MCF 10A (cell line): ENCODE results near the gene NPHP4. TPM values are rescaled to one million over a fixed set of nuclear protein-coding genes. Genes with fewer than 3 reads are reported as not detected.

Experiments used
- BruUV-seq: library from RNA; stranded (reverse); fragments of 400-500 nt; replicated peaks from 2 replicates; lab custom pipeline; 2021; lab: Mats Ljungman, UMichigan
- CTCF ChIA-PET: fragments of 300-600 bp; sonication (Branson Sonifier 250); formaldehyde crosslinking; extraction: SDS; loops from one replicate; lab custom pipeline; 2021; ENCODE audit warnings: antibody characterized with exemption, inconsistent platforms; lab: Yijun Ruan, JAX
- POLR2A ChIA-PET: fragments of 300-600, 350-650 bp; sonication (Branson Sonifier 250); formaldehyde crosslinking; extraction: SDS; loops from one replicate; lab custom pipeline; 2020; ENCODE audit warnings: antibody characterized with exemption, inconsistent platforms; lab: Yijun Ruan, JAX
- DNase-seq: peaks from one replicate; pipeline ENCODE4 v3.0.0-alpha.2; 2018; ENCODE audit not compliant: unreplicated experiment
- H3K27ac Mint-ChIP-seq: one replicate; pipeline ENCODE4 v1.8.0; 2022; ENCODE audit warnings: mild to moderate bottlenecking, low read depth, mixed read lengths; ENCODE audit not compliant: unreplicated experiment
- H3K27me3 Mint-ChIP-seq: one replicate; pipeline ENCODE4 v1.8.0; 2022; ENCODE audit warnings: mixed read lengths; ENCODE audit not compliant: insufficient read depth, unreplicated experiment
- H3K36me3 Mint-ChIP-seq: one replicate; pipeline ENCODE4 v1.8.0; 2022; ENCODE audit warnings: mild to moderate bottlenecking, moderate library complexity, mixed read lengths; ENCODE audit not compliant: insufficient read depth, unreplicated experiment
- H3K4me1 Mint-ChIP-seq: one replicate; pipeline ENCODE4 v1.8.0; 2022; ENCODE audit warnings: mixed read lengths; ENCODE audit not compliant: insufficient read depth, unreplicated experiment
- H3K4me3 Mint-ChIP-seq: one replicate; pipeline ENCODE4 v1.8.0; 2022; ENCODE audit warnings: mild to moderate bottlenecking, moderate library complexity, mixed read lengths; ENCODE audit not compliant: unreplicated experiment
- H3K9me3 Mint-ChIP-seq: one replicate; pipeline ENCODE4 v1.8.0; 2022; ENCODE audit warnings: mixed read lengths; ENCODE audit not compliant: unreplicated experiment
- CTCF ChIP-seq: fragments of 200-600 bp; IDR thresholded peaks from one replicate; pipeline ENCODE4 v1.8.0; 2022; ENCODE audit warnings: antibody characterized with exemption, mild to moderate bottlenecking; ENCODE audit not compliant: unreplicated experiment
- intact Hi-C: fragments of 100-400 bp; cut with micrococcal nuclease; formaldehyde crosslinking; loops from 2 replicates; pipeline ENCODE4 v1.14.1; 2022
- total RNA-seq: library from RNA; stranded (reverse); gene quantifications from 2 replicates; pipeline ENCODE4 v1.2.3, GENCODE V29; 2022

The NPHP4 gene
- total RNA-seq, 1 experiment from 2014 or later = 14.4 TPM

DNA sequence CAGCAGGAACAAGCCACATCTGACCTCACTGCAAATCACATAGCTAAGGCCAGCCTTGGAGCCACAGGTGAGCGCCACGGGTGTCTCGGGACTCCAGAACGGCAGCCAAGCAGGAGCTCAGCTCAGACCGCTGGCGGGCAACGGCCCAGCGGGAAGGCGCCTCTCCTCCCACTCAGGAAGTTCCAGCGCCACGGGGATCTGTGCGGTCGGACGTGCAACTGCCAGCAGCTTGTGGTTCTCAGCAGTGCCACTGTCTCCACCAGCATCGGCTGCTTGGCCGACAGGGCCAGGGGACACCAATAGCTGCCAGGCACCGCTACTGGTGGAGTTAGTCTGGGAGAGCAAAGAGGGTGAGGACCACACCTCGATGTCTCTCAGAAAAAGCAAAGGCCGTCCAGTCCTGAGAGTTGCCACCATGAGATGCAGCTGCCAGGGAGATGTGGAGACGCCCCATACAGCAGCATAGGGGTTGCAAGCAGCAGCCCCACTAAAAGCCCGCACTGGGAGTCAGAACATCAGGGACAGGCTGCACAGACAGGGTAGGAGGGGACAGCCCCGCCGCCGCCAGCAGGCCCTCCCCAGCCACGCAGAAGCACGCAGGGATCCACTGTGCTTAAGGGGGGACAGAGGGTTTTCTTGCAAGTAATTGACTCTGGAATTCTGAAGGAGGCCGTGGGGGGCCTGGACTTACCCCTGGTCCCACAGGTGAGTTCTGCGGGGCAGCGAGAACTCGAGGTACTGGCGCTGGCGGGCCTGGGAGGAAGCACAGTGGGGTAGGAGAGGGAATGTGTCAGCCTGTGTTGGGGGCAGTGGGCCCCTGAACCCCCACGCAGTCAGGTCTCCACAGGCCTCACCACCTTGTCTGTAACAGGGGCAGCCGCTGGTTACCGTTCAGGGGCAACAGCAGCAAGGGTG, 83.5 kb downstream of the NPHP4 start:
- no peak for DNase-seq
- intact Hi-C loops = no loop called here
- ChIA-PET POLR2A (no interaction called here), CTCF (interaction anchor here (0.5 to 0.6 kb wide), 2 partner anchors 1128 to 1777 kb away, joined by 3 read pairs; no protein-coding TSS in a partner anchor)
- Mint-ChIP-seq H3K4me1 (no peaks in the 10 kb centered on the region), H3K27me3 (no peaks in the 10 kb centered on the region), H3K9me3 (no peaks in the 10 kb centered on the region), H3K27ac (no peak overlapping the region), H3K4me3 (no peak overlapping the region), H3K36me3 (peaks cover 6% of the 10 kb centered on the region)
- no peak for TF ChIP-seq CTCF
- no TSS peak for BruUV-seq

- ChIA-PET CTCF (no interaction called here), POLR2A (no interaction called here)
- no peaks in the 10 kb centered on the region for H3K27me3 Mint-ChIP-seq
- no peak for DNase-seq
- H3K36me3 Mint-ChIP-seq = peaks cover 6% of the 10 kb centered on the region
- no peaks in the 10 kb centered on the region for H3K9me3 Mint-ChIP-seq
- no peaks in the 10 kb centered on the region for H3K4me1 Mint-ChIP-seq
- BruUV-seq = no TSS peak
- TF ChIP-seq CTCF = no peak
- intact Hi-C loops = no loop called here
- no peak overlapping the region for H3K27ac Mint-ChIP-seq
- no peak overlapping the region for H3K4me3 Mint-ChIP-seq
Measured at GRCh38 chr1:5907966-5908365, 84.3 kb downstream of the NPHP4 start.

DNA sequence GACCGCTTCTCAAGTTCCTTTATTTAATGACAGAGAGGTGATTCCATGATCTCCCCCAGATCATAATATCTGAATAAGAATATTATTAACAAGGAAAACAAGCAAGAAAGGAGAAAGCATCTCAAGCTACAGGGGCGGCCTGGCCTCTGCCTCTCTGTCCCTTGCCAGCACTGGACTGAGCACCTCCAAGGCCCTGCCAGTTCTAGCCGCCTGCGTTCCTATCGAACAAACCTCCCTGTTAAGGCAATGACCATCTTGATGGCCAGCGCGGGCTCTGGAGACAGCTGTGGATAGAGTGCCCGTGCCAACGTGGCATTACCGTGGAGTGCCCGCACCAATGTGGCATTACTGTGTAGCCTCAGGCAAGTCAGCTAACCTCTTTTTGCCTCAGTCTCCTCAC, 84.8 kb downstream of the NPHP4 start:
- TF ChIP-seq CTCF = no peak
- ChIA-PET CTCF (no interaction called here), POLR2A (no interaction called here)
- intact Hi-C loops = no loop called here
- Mint-ChIP-seq H3K27me3 (no peaks in the 10 kb centered on the region), H3K27ac (no peak overlapping the region), H3K4me1 (no peaks in the 10 kb centered on the region), H3K4me3 (no peak overlapping the region), H3K36me3 (peaks cover 6% of the 10 kb centered on the region), H3K9me3 (no peaks in the 10 kb centered on the region)
- BruUV-seq = no TSS peak
- DNase-seq = no peak

- peaks cover 6% of the 10 kb centered on the region for H3K36me3 Mint-ChIP-seq
- ChIA-PET POLR2A (no interaction called here), CTCF (interaction anchor here (2.3 kb wide), 1 partner anchor 8 kb away, joined by 11 read pairs; no protein-coding TSS in a partner anchor)
- no peak overlapping the region for H3K4me3 Mint-ChIP-seq
- TF ChIP-seq CTCF = no peak
- no peak overlapping the region for H3K27ac Mint-ChIP-seq
- intact Hi-C loops = no loop called here
- H3K27me3 Mint-ChIP-seq = no peaks in the 10 kb centered on the region
- H3K4me1 Mint-ChIP-seq = no peaks in the 10 kb centered on the region
- no TSS peak for BruUV-seq
- DNase-seq = no peak
- no peaks in the 10 kb centered on the region for H3K9me3 Mint-ChIP-seq
Measured at GRCh38 chr1:5906966-5907365, 85.3 kb downstream of the NPHP4 start.
